GM12878 (cell line): ENCODE measurements around the gene CHIC2. TPM values are rescaled to one million over a fixed set of nuclear protein-coding genes. Genes with fewer than 3 reads are reported as not detected.

ENCODE experiments used
- ATAC-seq: fragments of 200-7000 bp; cut with Tn5 transposase; 3 replicates; pipeline ENCODE4 v1.9.1; 2020; ENCODE audit warnings: mild to moderate bottlenecking, moderate library complexity
- BruUV-seq: library from RNA; stranded (reverse); fragments of 400-500 nt; replicated peaks from 2 replicates; lab custom pipeline; 2021; lab: Mats Ljungman, UMichigan
- CTCF ChIA-PET: fragments of 300-600 bp; sonication (Branson Sonifier 250); formaldehyde crosslinking; extraction: SDS; loops from one replicate; lab custom pipeline; 2021; ENCODE audit warnings: inconsistent platforms; lab: Yijun Ruan, JAX
- POLR2A ChIA-PET: fragments of 350-600 bp; formaldehyde crosslinking; extraction: SDS; loops from one replicate; lab custom pipeline; 2021; ENCODE audit warnings: inconsistent platforms; lab: Charles Lee
- RAD21 ChIA-PET: fragments of 300-600 bp; sonication (Branson Sonifier 250); formaldehyde crosslinking; loops from one replicate; lab custom pipeline; 2023; ENCODE audit warnings: antibody characterized with exemption; ENCODE audit not compliant: unreplicated experiment; lab: Charles Lee
- SMC1A ChIA-PET: fragments of 300-600 bp; sonication (Branson Sonifier 250); formaldehyde crosslinking; loops from one replicate; lab custom pipeline; 2023; ENCODE audit not compliant: unreplicated experiment, uncharacterized antibody; lab: Charles Lee
- DNase-seq: peaks from one replicate; pipeline ENCODE4 v3.0.0-alpha.2; 2011; ENCODE audit warnings: low read depth, low spot score
- FAIRE-seq: peaks from 3 replicates; lab custom pipeline; 2011; peaks lifted over from hg19 to GRCh38; lab: Jason Lieb, UNC
- H2AFZ ChIP-seq: 2 replicates; pipeline ENCODE4 v1.6.0; 2011; ENCODE audit warnings: low read depth, low read length, control low read depth; ENCODE audit not compliant: control insufficient read depth
- H3K27ac ChIP-seq: 2 replicates; pipeline ENCODE4 v1.5.1; 2011; ENCODE audit warnings: control low read depth; ENCODE audit not compliant: control insufficient read depth, insufficient read depth
- H3K27me3 ChIP-seq, 2 experiments: replicated peaks in 1 of 2; 2 replicates each; pipeline versions ENCODE4 v1.6.0 to v1.6.1; 2011; ENCODE audit warnings: low read length in 1 of 2; ENCODE audit not compliant: control insufficient read depth in 2 of 2, insufficient read depth in 2 of 2
- H3K36me3 ChIP-seq, 2 experiments: 2 replicates each; pipeline ENCODE4 v1.5.1; 2011; ENCODE audit warnings: low read length in 1 of 2; ENCODE audit not compliant: control insufficient read depth in 2 of 2, insufficient read depth in 2 of 2
- H3K4me1 ChIP-seq: 2 replicates; pipeline ENCODE4 v1.6.1; 2011; ENCODE audit warnings: mild to moderate bottlenecking, low read length, moderate library complexity, mixed read lengths; ENCODE audit not compliant: control insufficient read depth, insufficient read depth
- H3K4me2 ChIP-seq: 2 replicates; pipeline ENCODE4 v1.6.0; 2011; ENCODE audit warnings: control low read depth; ENCODE audit not compliant: control insufficient read depth, insufficient read depth
- H3K4me3 ChIP-seq: fragments of 200-600 bp; sonication (generic); 2 replicates; pipeline ENCODE4 v1.5.1; 2016
- H3K79me2 ChIP-seq: 2 replicates; pipeline ENCODE4 v1.6.0; 2011; ENCODE audit warnings: low read length; ENCODE audit not compliant: control insufficient read depth, insufficient read depth
- H3K9ac ChIP-seq: 2 replicates; pipeline ENCODE4 v1.8.0; 2011; ENCODE audit warnings: low read length, control low read depth, mixed read lengths; ENCODE audit not compliant: control insufficient read depth, insufficient read depth
- H3K9me3 ChIP-seq: replicated peaks from 3 replicates; pipeline ENCODE4 v1.5.1; 2011; ENCODE audit warnings: mild to moderate bottlenecking, low read length; ENCODE audit not compliant: control insufficient read depth, insufficient read depth
- H4K20me1 ChIP-seq: 2 replicates; pipeline ENCODE4 v1.6.0; 2011; ENCODE audit not compliant: control insufficient read depth, insufficient read depth
- ATF2 ChIP-seq: IDR thresholded peaks from 2 replicates; pipeline ENCODE4 v1.6.1; 2012; ENCODE audit warnings: low read length, inconsistent platforms
- E2F8 ChIP-seq: fragments of 450-650 bp; IDR thresholded peaks from 2 replicates; pipeline ENCODE4 v1.6.1; 2018; ENCODE audit warnings: mild to moderate bottlenecking, low read depth, moderate library complexity; ENCODE audit not compliant: partially characterized antibody
- PAX5 ChIP-seq: IDR thresholded peaks from 2 replicates; pipeline ENCODE4 v1.6.1; 2011; ENCODE audit warnings: low read depth, low read length, borderline replicate concordance
- SREBF1 ChIP-seq: IDR thresholded peaks from 2 replicates; pipeline ENCODE4 v1.6.1; 2012; ENCODE audit warnings: mild to moderate bottlenecking, low read length
- ZBTB11 ChIP-seq: fragments of 450-650 bp; formaldehyde crosslinking; IDR thresholded peaks from 2 replicates; pipeline ENCODE4 v1.5.0; 2022; ENCODE audit warnings: mild to moderate bottlenecking, missing genetic modification characterization
- WGBS: methylation state at CpG from one replicate; pipeline ENCODE4 v1.1.6; 2016; ENCODE audit warnings: low lambda C conversion rate; ENCODE audit not compliant: insufficient replicate concordance, insufficient coverage; ENCODE audit errors: missing lambda C conversion rate; 5-methylcytosine and 5-hydroxymethylcytosine counted together
- in situ Hi-C: fragments of 300-500 bp; cut with MboI; formaldehyde crosslinking; loops from 9 replicates; pipeline ENCODE4 v1.14.3; 2018; ENCODE audit warnings: mixed read lengths
- intact Hi-C: fragments of 100-400 bp; cut with micrococcal nuclease; formaldehyde crosslinking; loops from one replicate; pipeline ENCODE4 v1.14.2; 2022; ENCODE audit not compliant: unreplicated experiment
- polyA plus RNA-seq, 11 experiments: library from polyadenylated mRNA; depleted of rRNA in 4 of 11; unstranded in 6 of 11; stranded (reverse) in 5 of 11; fragments of >200 nt; fragmentation: Nextera tagmentation in 4 of 11; fragmentation: Illumina TruSeq in 1 of 11; extraction: Ambion mirVana in 4 of 11; extraction: Trizol in 1 of 11; gene quantifications; 1 replicate in 1 of 11; 2 replicates in 10 of 11; pipeline versions ENCODE4 v1.2.1 to v1.2.3, GENCODE V29; 2011 to 2016; ENCODE audit warnings: inconsistent platforms in 2 of 11, missing spikeins in 2 of 11, low read depth in 1 of 11
- total RNA-seq, 4 experiments: library from RNA; depleted of rRNA in 3 of 4; stranded (reverse); fragments of >200 nt in 3 of 4; fragmentation: Illumina TruSeq in 1 of 4; extraction: Trizol in 1 of 4; gene quantifications; 2 replicates each; pipeline versions ENCODE4 v1.2.1 to v1.2.3, GENCODE V29; 2013 to 2021

CHIC2 gene
- total and polyA plus RNA-seq, 10 of the 15 experiments (the other 5 are each of a cell fraction or from before 2014, with no cell fraction given): 0.80 to 24.4 (median 12.2) TPM

- H3K27me3 ChIP-seq: no peaks in the 10 kb centered on the region
- no peak overlapping the region for H3K9ac ChIP-seq
- DNase-seq (no peak), ATAC-seq (no peak), FAIRE-seq (no peak)
- H3K4me1 ChIP-seq: no peaks in the 10 kb centered on the region
- H2AFZ ChIP-seq: no peak overlapping the region
- H3K4me2 ChIP-seq: no peak overlapping the region
- H3K27ac ChIP-seq: no peak overlapping the region
- no peaks in the 10 kb centered on the region for H3K36me3 ChIP-seq
- TF ChIP-seq ZBTB11 (CRISPR knock-in tag) (no peak), E2F8 (no peak), PAX5 (no peak), SREBF1 (no peak), ATF2 (no peak)
- BruUV-seq: no TSS peak
- intact Hi-C loops (no loop called here), in situ Hi-C loops (no loop called here)
- H4K20me1 ChIP-seq: no peaks in the 10 kb centered on the region
- ChIA-PET CTCF (no interaction called here), RAD21 (no interaction called here), SMC1A (no interaction called here), POLR2A (no interaction called here)
- no peak overlapping the region for H3K4me3 ChIP-seq
- no peaks in the 10 kb centered on the region for H3K9me3 ChIP-seq
- 88% methylated on average over 5 of the region's 5 CpGs for WGBS
- no peaks in the 10 kb centered on the region for H3K79me2 ChIP-seq
Measured at GRCh38 chr4:53991821-53992220, 72.6 kb downstream of the CHIC2 start.
